ENCODE data around the gene PPIG.
"Not testable (repeated sequence)": the region's sequence is repeated elsewhere in the genome, so short reads cannot be mapped to it uniquely, and the experiment has no call there.

PPIG gene

DNA sequence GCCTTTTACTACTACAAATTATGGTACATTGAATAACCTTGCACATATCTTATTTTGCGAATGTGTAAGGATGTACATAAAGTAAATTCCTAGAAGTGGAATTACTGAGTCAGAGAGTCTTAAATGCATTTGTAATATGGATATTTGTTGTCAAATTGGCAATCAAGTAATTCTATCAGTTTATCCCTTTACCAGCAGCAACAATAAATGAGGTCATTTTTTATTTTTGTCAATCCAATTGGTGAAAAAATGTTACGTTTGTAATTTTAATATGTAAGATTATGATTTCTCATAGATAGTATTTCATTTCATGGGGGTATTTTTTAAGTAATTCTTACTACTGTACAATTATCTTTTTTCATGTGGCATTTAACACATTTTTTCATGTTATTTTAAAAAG lies 14.8 kb downstream of the PPIG start:
- no peak overlapping the region for H3K4me3 ChIP-seq (replicated peaks in 1 of 2; ENCODE audit: low read depth in 2 of 2, low read length in 2 of 2)
- DNase-seq (ENCODE audit: low read depth in 2 of 2): no peak
- TF ChIP-seq, protein P1, sequence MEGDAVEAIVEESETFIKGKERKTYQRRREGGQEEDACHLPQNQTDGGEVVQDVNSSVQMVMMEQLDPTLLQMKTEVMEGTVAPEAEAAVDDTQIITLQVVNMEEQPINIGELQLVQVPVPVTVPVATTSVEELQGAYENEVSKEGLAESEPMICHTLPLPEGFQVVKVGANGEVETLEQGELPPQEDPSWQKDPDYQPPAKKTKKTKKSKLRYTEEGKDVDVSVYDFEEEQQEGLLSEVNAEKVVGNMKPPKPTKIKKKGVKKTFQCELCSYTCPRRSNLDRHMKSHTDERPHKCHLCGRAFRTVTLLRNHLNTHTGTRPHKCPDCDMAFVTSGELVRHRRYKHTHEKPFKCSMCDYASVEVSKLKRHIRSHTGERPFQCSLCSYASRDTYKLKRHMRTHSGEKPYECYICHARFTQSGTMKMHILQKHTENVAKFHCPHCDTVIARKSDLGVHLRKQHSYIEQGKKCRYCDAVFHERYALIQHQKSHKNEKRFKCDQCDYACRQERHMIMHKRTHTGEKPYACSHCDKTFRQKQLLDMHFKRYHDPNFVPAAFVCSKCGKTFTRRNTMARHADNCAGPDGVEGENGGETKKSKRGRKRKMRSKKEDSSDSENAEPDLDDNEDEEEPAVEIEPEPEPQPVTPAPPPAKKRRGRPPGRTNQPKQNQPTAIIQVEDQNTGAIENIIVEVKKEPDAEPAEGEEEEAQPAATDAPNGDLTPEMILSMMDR (IDR thresholded peaks at IDR 0.05; ENCODE audit: low read depth, low read length): no peak

DNA sequence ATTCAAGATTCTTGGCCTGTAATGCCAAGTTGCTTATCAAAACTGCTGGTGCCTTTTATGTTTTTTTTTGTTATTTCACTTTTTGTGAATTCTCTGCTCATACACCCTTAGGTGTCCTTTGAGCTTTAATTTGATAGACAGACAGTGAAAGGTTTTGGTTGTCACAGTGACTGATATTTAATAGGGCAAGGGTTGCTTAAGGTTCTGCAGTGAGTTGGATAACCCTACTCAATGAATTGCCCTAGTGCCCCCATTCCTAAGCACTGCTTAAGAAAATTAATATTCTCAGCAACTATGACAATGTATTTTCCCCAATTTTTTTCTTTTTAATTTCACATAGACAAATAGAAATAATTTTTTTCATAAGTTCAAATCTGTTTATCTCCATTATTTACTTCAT lies 15.4 kb downstream of the PPIG start:
- TF ChIP-seq, protein P1 (IDR thresholded peaks at IDR 0.05; ENCODE audit: low read depth, low read length): no peak
- no peak for DNase-seq (ENCODE audit: low read depth in 2 of 2)
- H3K4me3 ChIP-seq (replicated peaks in 1 of 2; ENCODE audit: low read depth in 2 of 2, low read length in 2 of 2): no peak overlapping the region

- TF ChIP-seq, protein P1 (IDR thresholded peaks at IDR 0.05; ENCODE audit: low read depth, low read length): no peak
Observed at GRCh38 chr2:169609264-169609663, 25.1 kb downstream of the PPIG start.

DNA sequence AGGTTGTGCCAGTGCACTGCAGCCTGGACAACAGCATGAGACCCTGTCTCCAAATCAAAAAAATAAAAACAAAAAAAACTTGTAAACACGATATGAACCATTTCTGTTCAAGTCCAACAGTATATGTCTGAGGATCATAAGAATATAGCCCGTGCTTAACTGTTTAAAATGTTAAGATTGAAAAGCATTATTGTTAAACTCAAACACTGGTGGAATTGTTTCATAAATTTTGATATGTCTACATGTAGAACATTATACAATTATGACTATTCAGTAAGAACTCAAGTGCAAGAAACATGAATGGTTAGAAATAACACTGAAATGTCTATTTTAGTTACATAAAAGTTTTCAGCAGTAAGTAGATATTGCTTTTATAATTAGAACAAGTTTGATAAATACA lies 29.7 kb downstream of the PPIG start:
- no peak for DNase-seq (ENCODE audit: low read depth in 2 of 2)
- TF ChIP-seq, protein P1 (IDR thresholded peaks at IDR 0.05; ENCODE audit: low read depth, low read length): no peak

More at GRCh38 chr2:169609264-169609663, 25.1 kb downstream of the PPIG start:
- H3K4me3 ChIP-seq (replicated peaks in 1 of 2; ENCODE audit: low read depth in 2 of 2, low read length in 2 of 2): no peak overlapping the region
- DNase-seq (ENCODE audit: low read depth in 2 of 2): no peak

DNA sequence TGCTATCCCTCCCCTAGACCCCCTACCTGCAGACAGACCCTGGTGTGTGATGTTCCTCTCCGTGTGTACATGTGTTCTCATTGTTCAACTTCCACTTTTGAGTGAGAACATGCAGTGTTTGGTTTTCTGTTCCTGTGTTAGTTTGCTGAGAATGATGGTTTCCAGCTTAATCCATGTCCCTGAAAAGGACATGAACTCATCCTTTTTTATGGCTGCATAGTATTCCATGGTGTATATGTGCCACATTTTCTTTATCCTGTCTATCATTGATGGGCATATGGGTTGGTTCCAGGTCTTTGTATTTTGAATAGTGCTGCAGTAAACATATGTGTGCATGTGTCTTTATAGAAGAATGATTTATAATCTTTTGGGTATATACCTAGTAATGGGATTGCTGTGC lies 31.8 kb downstream of the PPIG start:
- DNase-seq (ENCODE audit: low read depth in 2 of 2); H3K4me3 ChIP-seq (replicated peaks in 1 of 2; ENCODE audit: low read depth in 2 of 2, low read length in 2 of 2): not testable (repeated sequence)

More for the DNA sequence above, 29.7 kb downstream of the PPIG start:
- no peak overlapping the region for H3K4me3 ChIP-seq (replicated peaks in 1 of 2; ENCODE audit: low read depth in 2 of 2, low read length in 2 of 2)

DNA sequence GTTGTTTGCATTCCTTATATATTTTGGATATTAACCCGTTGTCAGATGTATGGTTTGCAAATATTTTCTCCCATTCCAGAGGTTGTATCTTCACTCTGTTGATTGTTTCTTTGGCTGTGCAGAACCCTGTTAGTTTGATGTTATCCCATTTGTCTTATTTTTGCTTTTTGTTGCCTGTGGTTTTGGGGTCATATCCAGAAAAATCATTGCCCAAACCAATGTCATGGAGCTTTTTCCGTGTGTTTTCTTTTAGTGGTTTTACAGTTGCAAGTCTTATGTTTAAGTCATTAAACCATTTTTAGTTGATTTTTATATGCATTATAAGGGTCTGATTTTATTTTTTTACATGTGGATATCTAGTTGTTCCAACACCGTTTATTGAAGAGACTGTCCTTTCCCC lies 35.8 kb downstream of the PPIG start:
- TF ChIP-seq, protein P1 (IDR thresholded peaks at IDR 0.05; ENCODE audit: low read depth, low read length): no peak
- H3K4me3 ChIP-seq (replicated peaks in 1 of 2; ENCODE audit: low read depth in 2 of 2, low read length in 2 of 2): no peak overlapping the region
- DNase-seq (ENCODE audit: low read depth in 2 of 2): no peak

DNA sequence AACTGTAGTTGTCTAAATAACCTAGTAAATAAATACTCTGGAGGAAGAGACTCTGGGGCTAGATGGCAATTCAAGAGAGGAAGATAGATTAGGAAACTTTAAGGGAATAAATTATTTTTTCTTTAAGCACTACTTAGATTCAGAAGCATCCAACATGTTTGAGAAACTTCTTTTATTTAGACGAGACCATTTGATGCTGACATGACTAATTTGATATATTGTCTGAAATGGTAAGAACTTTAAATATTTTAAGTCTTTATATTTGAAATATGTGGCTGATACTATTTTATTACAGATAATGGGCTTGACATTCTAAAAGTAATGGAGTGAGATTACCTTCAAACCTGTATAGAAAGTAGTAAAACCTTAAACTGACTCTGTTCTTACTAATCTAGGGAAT lies 36.4 kb downstream of the PPIG start:
- no peak overlapping the region for H3K4me3 ChIP-seq (replicated peaks in 1 of 2; ENCODE audit: low read depth in 2 of 2, low read length in 2 of 2)
- TF ChIP-seq, protein P1 (IDR thresholded peaks at IDR 0.05; ENCODE audit: low read depth, low read length): no peak
- DNase-seq (ENCODE audit: low read depth in 2 of 2): no peak
